ENCODE results near the gene BTF3. TPM values are rescaled to one million over a fixed set of nuclear protein-coding genes. Genes with fewer than 3 reads are reported as not detected.
A peak's percentile ranks its signal among the peaks of the same experiment; 100 is the strongest.

Gene BTF3
- total and polyA plus RNA-seq, 2 of the 8 experiments (the other 6 are each of a cell fraction or from before 2014, with no cell fraction given), result 396 to 754 TPM

DNA sequence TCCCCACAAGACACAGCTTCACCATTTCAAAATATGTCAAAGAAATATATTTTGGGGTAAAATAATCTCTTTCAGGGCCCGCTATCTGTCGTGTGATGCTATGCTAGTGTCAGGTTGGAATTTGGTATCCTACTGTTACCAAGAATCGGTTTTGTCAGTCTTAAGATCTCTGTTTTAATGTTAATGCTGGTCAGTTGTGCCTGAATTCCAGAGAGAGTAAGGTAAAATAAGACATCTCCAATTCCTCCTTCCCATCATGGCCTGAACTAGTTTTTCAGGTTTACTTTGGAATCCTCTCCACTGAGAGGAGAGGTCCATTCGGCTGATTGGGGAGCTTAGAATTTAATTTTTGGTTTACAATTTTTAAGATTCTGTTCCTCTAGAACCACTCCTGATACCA, 10.4 kb upstream of the BTF3 start:
- Histone ChIP-seq H2BK20ac (ENCODE audit: low read length) (peak overlapping the region; percentile 100), H2AFZ (ENCODE audit: low read length) (no peak overlapping the region), H3K9ac (replicated peaks in 1 of 4; ENCODE audit: extremely low read depth in 1 of 4, low read depth in 3 of 4, low read length in 3 of 4) (no peak overlapping the region; a peak in 1 of 7 replicates), H2BK5ac (ENCODE audit: low read depth, low read length) (peak overlapping the region; percentile 100), H3K36me3 (ENCODE audit: control insufficient read depth in 2 of 4, insufficient read depth in 4 of 4, low read length in 3 of 4) (no peaks in the 10 kb centered on the region), H4K91ac (replicated peaks; ENCODE audit: insufficient read length, low read length) (peak overlapping the region; percentile 99), H2AK5ac (ENCODE audit: low read depth, low read length) (no peak overlapping the region), H3K4me3 (ENCODE audit: extremely low read depth in 1 of 4, insufficient read depth in 2 of 4, low read depth in 3 of 4, low read length in 4 of 4) (peak overlapping the region in 1 of 4 experiments; percentile 40; a peak in 2 of 8 replicates), H2BK15ac (ENCODE audit: low read length) (no peak overlapping the region), H3K79me1 (ENCODE audit: low read depth, low read length) (no peaks in the 10 kb centered on the region), H3K27me3 (replicated peaks in 1 of 4; ENCODE audit: control insufficient read depth in 3 of 4, extremely low read depth in 1 of 4, insufficient read depth in 3 of 4, low read length in 3 of 4) (no peaks in the 10 kb centered on the region), H3K56ac (replicated peaks; ENCODE audit: insufficient read length, low read depth, low read length) (no peak overlapping the region), H3K23me2 (ENCODE audit: low read depth, low read length) (no peaks in the 10 kb centered on the region; the same call in 1 of the 2 replicates), H2BK120ac (replicated peaks; ENCODE audit: low read depth, low read length) (peak overlapping the region; percentile 99), H3K4ac (replicated peaks; ENCODE audit: insufficient read length, low read depth, low read length) (no peak overlapping the region), H3K9me3 (ENCODE audit: insufficient read depth in 2 of 2, low read depth in 1 of 2, low read length in 1 of 2) (no peaks in the 10 kb centered on the region), H3K18ac (ENCODE audit: extremely low read depth, low read length) (0 out of 2 replicates have a peak overlapping the region, but pooled peaks have one; percentile 89), H3K23ac (ENCODE audit: insufficient read length) (no peak overlapping the region), H3K4me2 (ENCODE audit: insufficient read depth in 1 of 2, low read depth in 2 of 2, low read length in 2 of 2) (peak overlapping the region; percentile 61 to 68), H3K4me1 (replicated peaks in 1 of 4; ENCODE audit: control insufficient read depth in 3 of 4, insufficient read depth in 4 of 4, low read length in 3 of 4) (peaks cover 14 to 24% (median 20%) of the 10 kb centered on the region in 4 experiments), H4K20me1 (replicated peaks in 1 of 2; ENCODE audit: control insufficient read depth in 1 of 2, insufficient read depth in 2 of 2, low read length in 2 of 2) (no peaks in the 10 kb centered on the region), H3K27ac (ENCODE audit: low read depth, low read length) (peak overlapping the region; percentile 76), H3K14ac (ENCODE audit: insufficient read length) (no peak overlapping the region), H2BK12ac (ENCODE audit: low read depth, low read length) (peak overlapping the region; percentile 99; the same call in 1 of the 2 replicates), H4K5ac (ENCODE audit: insufficient read length, low read depth, low read length) (peak overlapping the region; percentile 92), H4K8ac (ENCODE audit: extremely low read depth, insufficient read depth, low read length) (no peak overlapping the region), H3K79me2 (ENCODE audit: control insufficient read depth in 1 of 2, insufficient read depth in 2 of 2, low read length in 2 of 2) (no peaks in the 10 kb centered on the region)
- ChIA-PET POLR2A (ENCODE audit: partially characterized antibody) (interaction anchor here (0.5 to 9.3 kb wide), 19 partner anchors 9 to 353 kb away, joined by 3 to 170 read pairs (median 4); partner anchors contain the start of genes BTF3 and FOXD1), CTCF (ENCODE audit: partially characterized antibody) (interaction anchor here (1.2 to 5.3 kb wide), 7 partner anchors 9 to 37 kb away, joined by 4 to 38 read pairs (median 9); no protein-coding TSS in a partner anchor)
- FAIRE-seq (peak; percentile 63), DNase-seq (ENCODE audit: low read depth in 1 of 2, low spot score in 2 of 2) (no peak)
- WGBS, 2 experiments (ENCODE audit: extremely low coverage in 1 of 2, insufficient coverage in 1 of 2, insufficient read length in 1 of 2, insufficient replicate concordance in 2 of 2, low coverage in 1 of 2, low lambda C conversion rate in 2 of 2, missing lambda C conversion rate in 1 of 2), result 6% methylated on average over 4 of the region's 4 CpGs; no CpG with 5 or more reads in 1 of the 2 experiments
- TF ChIP-seq TAF1 (IDR thresholded peaks at IDR 0.05; ENCODE audit: low read depth, low read length), result no peak
- TF ChIP-seq TAF7 (optimal IDR thresholded peaks at IDR 0.05; ENCODE audit: borderline replicate concordance, low read depth, low read length), result no peak
- TF ChIP-seq CBX5 (IDR thresholded peaks at IDR 0.05; ENCODE audit: low read depth, low read length), result no peak
- TF ChIP-seq SIX5 (IDR thresholded peaks at IDR 0.05; ENCODE audit: low read depth, low read length), result no peak
- TF ChIP-seq, protein P1, sequence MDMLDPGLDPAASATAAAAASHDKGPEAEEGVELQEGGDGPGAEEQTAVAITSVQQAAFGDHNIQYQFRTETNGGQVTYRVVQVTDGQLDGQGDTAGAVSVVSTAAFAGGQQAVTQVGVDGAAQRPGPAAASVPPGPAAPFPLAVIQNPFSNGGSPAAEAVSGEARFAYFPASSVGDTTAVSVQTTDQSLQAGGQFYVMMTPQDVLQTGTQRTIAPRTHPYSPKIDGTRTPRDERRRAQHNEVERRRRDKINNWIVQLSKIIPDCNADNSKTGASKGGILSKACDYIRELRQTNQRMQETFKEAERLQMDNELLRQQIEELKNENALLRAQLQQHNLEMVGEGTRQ (IDR thresholded peaks at IDR 0.05; ENCODE audit: low read length), result no peak
- TF ChIP-seq POLR2A (IDR thresholded peaks at IDR 0.05; ENCODE audit: control extremely low read depth in 1 of 2, low read depth in 2 of 2, low read length in 2 of 2), result peak; percentile 44 to 48; a peak in 2 of 3 replicates
- peak; percentile 39; the same call in 1 of the 2 replicates for TF ChIP-seq YY1 (IDR thresholded peaks at IDR 0.05; ENCODE audit: low read depth, low read length)
- TF ChIP-seq, protein P2, sequence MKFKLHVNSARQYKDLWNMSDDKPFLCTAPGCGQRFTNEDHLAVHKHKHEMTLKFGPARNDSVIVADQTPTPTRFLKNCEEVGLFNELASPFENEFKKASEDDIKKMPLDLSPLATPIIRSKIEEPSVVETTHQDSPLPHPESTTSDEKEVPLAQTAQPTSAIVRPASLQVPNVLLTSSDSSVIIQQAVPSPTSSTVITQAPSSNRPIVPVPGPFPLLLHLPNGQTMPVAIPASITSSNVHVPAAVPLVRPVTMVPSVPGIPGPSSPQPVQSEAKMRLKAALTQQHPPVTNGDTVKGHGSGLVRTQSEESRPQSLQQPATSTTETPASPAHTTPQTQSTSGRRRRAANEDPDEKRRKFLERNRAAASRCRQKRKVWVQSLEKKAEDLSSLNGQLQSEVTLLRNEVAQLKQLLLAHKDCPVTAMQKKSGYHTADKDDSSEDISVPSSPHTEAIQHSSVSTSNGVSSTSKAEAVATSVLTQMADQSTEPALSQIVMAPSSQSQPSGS (IDR thresholded peaks at IDR 0.05; ENCODE audit: low read length), result peak; percentile 29; the same call in 1 of the 2 replicates
- no peak for TF ChIP-seq KDM5A (IDR thresholded peaks at IDR 0.05; ENCODE audit: low read length)
- peak; percentile 88 for TF ChIP-seq SP1 (IDR thresholded peaks at IDR 0.05; ENCODE audit: low read depth, low read length)
- 0 out of 2 replicates have a peak, but pooled peaks have one; percentile 31 for TF ChIP-seq RBBP5 (IDR thresholded peaks at IDR 0.05; ENCODE audit: borderline replicate concordance, low read depth, low read length)
